Measurements from ENCODE around the gene C13orf42.

The C13orf42 gene

DNA sequence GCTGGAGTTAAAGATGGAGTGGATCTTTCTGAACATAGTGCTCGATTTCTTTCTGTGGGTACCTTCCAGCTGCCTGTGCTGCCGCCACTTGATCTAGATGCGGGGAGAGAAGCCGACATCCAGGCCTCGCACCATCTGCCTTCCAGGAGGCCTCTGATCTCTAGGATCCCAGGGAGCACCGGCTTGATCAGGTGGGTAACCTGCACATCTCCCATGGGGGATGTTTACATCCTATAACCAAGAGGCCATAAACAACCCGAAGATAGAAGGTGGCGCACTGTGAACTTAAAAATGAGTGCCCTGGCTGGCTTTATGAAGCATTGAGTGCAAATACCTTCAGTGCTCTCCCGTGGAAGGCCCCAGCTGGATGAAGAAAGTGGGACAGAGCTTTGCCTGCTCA lies at the start of gene C13orf42:
Gene C13orf42 (minus strand): TSS at position 101 of the 400 bp plus-strand sequence. CDS start 65 bp downstream, at position 36.
- no peak for DNase-seq (ENCODE audit: low read depth)

GRCh38 chr13:51158880-51159518 lies 47.9 kb upstream of the C13orf42 start:
- no peak for DNase-seq (ENCODE audit: low read depth)

DNA sequence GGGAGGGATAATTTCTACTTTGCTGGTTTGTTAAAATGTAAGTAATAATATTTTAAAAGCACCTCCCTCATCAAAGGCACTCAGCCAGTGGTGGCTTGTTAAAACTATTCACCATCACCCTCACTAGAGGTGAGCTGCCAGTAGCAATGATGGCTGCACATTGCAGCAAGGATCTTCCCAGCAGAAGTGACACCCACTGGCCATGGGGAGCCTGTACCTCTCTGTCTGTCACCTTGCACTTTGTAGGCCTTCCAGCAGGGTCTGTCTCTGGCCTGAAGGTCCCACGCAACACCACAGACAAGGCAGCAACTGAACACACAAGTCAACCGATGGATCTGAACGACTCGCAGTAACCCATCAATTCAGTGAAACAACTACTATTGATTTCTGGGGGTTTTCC lies 47.3 kb upstream of the C13orf42 start:
- DNase-seq (ENCODE audit: low read depth) = no peak

GRCh38 chr13:51156648-51157047 lies 45.6 kb upstream of the C13orf42 start:
- DNase-seq (ENCODE audit: low read depth) = no peak

DNA sequence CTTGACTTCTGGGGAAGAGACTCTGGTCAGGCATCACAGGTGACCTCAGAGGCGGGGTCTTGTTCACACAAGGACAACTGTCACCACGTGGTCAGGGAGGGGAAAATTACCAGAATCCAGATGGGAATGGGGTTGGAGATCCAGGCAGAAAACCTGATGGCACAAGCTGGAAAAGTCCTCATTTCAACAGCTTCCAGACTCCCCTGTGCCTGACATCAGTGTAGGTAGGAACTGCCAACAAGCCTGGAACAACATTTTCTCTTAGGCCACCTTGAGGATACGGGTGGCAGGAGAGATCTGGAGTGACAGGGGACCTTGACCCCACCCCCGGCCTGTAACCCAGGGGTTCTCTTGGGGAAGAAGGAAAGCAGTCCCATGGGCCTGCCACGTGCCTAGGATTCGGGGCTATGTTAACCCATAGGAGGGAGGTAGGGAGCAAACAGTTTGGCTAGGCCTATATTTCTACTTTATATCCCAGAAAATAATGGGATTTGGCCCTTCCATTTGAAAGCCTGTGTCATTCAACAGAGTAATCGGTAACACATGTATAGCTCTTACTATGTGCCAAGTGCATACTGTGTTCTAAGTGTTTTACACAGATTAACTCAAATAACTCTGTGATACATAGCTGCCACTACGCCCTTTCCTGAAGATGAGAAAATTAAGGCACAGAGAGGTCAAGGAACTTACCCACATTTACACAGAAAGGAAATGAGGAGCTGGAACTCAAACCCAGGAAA lies 44.9 kb upstream of the C13orf42 start:
- no peak for DNase-seq (ENCODE audit: low read depth)

DNA sequence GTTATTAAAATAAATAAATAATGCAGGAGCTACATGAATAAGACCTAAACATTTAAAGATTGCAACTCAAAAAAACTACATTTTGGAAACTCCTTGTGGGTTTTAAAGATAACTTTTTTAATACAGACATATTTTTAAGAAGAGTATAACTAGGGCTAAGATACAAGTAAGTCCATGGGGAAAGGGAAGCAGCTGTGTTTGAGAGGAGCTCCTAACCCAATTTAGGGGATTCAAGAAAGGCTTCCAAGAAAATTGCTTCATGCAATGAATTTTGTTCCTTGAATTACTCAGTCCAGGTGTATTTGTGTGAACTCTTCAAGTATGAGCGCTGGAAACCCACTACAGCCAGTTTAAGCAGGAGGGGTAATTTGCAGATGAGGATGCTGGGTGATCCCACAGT lies 44.1 kb upstream of the C13orf42 start:
- DNase-seq (ENCODE audit: low read depth) = no peak

DNA sequence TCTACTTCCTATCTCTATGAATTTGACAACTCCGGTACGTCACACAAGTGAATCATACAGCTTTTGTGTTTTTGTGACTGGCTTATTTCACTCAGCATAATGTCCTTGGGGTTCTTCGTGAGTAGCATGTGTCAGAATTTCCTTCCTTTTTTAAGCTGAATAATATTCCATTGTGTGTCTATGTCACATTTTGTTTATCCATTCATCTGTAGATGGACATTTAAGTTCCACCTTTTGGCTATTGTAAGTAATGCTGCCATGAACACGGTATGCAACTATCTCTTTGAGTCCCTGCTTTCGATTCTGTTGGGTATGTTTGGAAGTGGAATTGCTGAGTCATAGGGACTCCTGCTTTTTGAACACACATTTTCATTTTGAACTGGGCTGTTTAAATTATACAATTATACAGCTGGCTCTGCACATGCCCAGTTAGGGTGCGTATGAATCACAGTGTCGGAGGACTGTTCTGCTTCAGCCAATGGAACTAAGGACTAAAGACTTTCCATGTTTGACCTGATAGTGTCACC lies 43.0 kb upstream of the C13orf42 start:
- no peak for DNase-seq (ENCODE audit: low read depth)

- no peak for DNase-seq (ENCODE audit: low read depth)
Observed at GRCh38 chr13:51153527-51153926, 42.5 kb upstream of the C13orf42 start.

GRCh38 chr13:51152701-51153100 lies 41.6 kb upstream of the C13orf42 start:
- no peak for DNase-seq (ENCODE audit: low read depth)

DNA sequence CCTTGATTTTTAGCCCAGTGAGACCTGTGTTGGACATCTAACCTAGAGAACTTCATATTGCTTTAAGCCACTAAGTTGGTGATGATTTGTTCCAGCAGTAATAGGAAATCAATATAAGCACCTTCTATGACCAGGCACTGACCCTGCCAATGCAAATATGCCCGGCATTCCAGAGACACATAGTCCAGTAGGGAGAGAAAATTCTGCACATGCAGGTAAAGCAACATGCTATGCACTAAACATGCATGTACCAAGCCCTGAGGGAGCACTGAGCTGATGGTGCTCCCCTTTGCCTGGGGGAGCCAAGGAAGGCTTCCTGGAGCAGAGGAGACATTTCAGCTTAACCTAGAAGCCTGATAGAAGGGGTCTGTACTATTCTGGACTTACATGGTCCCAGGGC lies 40.4 kb upstream of the C13orf42 start:
- no peak for DNase-seq (ENCODE audit: low read depth)

DNA sequence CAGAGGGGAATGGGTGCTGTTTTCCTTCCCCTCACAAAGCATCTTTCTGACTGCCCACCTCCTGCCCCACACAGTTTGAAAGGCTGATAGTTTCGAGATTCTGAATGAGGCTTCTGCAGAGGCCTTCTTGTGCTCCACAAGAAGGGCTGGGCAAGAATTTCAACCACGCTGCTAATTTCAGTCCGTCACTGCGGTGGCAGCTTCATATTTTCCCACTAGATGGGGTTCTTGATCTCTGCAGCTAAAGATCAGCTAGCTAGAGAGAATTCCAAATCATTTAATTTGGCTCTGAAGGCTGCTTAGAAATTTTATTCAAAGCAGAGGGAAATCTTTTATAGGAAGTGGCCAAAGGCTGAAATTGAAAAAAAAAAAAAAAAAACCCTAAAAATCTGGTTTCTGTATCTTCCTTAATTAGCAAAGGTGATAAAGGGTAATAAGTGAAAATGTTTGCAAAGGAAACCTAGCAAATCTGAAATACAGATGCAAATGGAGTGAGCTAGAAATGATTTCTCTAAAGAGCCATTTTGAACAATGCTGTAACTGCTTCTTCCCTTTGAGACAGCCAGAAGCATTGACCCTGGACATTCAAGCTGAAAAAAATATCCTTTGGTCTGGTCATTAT lies 38.0 kb upstream of the C13orf42 start:
- no peak for DNase-seq (ENCODE audit: low read depth)

DNA sequence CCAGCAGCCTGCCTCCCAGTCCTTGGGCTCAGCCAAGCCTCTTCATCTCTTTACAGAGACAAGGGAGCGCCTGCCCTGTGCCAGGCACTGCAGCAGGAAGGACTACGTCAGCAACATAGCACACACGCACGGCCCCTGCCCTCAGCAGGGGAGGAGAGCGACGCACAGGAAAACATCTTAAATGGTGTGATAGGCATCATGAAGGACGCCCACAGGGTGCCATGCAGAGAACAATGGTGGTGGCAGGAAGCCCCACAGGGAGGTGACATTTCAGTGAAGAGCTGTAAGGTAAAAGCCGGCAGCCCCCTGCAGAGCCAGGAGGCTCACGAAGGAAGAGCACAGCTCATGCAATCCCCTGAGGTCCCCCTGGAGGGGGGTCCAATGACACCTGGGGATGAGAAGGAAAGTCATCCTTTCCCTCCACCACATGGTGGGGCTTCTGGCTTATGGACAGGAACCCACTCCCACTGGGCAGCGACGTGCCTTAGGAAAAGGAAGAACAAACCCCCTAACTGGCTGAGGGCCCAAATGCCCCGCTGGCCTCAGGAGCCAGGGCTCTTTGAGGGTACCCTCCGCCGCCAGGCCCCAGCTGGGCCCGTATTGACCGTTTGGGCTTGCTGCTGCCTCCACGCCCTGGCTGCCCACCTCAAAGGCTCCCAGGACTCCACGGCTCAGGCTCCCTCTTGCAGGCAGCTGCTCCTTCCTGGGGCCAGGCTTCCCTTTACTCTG lies 37.3 kb upstream of the C13orf42 start:
- DNase-seq (ENCODE audit: low read depth) = no peak

DNA sequence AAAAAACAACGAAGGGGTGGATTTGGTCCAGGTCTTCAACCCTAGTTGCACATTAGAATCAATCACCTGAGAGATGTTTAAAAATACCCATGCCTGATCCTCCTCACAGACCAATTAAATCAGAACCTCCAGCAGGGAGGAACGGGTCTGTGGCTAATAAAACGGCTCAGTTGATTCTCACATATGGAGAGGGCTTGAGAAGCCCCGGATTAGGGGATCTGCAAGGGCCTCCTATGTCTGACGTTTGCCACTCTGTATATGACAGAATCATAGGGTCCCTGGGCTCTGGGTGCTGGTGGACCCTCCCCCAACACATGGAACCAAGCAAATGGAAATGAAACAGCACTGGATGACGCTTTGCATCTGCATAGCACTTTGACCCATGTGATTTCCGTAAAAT lies 36.7 kb upstream of the C13orf42 start:
- no peak for DNase-seq (ENCODE audit: low read depth)

DNA sequence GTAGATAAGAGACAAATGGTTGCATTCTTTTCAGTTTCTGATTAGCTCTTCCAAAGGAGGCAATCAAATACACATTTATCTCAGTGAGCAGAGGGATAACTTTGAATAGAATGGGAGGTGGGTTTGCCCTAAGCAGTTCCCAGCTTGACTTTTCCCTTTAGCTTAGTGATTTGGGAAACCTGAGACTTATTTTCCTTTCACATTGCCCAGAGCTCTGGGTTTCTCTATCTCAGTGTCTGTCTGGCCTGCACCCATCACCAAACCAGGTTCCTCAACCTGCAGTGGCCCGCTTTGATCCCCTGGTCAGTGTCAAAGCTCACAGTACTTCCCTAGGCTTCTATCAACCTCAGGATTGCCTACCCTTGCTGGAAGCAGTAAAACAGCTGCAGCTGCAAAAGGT lies 35.6 kb upstream of the C13orf42 start:
- no peak for DNase-seq (ENCODE audit: low read depth)

DNA sequence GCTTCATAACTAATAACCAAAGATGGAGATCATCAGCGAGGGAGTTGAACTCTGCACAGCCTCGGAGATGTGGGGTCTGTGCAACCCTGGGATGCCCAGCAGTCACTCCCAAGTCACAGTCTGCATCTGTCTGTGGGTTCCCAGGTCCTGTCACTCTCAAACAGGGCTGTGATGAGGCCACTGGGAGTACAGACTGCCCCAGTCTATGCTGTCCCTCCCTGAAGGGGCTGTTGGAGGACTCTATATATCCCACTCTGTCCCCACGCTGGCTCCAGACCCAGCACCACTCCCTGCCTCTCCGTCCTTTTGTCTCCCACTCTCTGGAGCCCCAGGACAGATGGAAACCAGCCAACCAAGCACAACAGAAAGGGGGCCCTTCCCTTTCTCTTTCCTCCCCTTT lies 26.2 kb upstream of the C13orf42 start:
- DNase-seq (ENCODE audit: low read depth) = no peak

GRCh38 chr13:51136276-51136980 lies 25.4 kb upstream of the C13orf42 start:
- DNase-seq (ENCODE audit: low read depth) = no peak

GRCh38 chr13:51134763-51135365 lies 23.8 kb upstream of the C13orf42 start:
- no peak for DNase-seq (ENCODE audit: low read depth)

DNA sequence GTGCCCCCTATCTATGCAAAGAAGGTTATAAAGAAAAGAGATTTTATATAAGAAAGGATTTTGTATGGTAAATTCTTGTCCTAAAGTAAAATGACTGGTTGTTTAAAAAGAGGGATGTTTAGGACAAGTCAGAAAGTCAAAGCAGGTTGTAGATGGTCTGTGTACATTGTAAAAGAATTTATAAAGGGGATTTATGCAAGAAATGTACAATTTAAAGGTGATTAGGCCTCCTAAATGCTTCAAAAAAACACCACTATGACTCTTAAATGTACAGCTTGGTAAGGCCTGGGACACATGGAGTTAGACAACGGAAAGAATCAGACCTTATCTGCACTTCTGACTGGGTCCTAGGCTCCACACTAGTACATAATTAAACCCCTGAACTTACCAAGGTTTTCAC lies 19.3 kb upstream of the C13orf42 start:
- DNase-seq (ENCODE audit: low read depth) = no peak

- DNase-seq (ENCODE audit: low read depth) = no peak
Observed at GRCh38 chr13:51125495-51126226, 14.6 kb upstream of the C13orf42 start.

DNA sequence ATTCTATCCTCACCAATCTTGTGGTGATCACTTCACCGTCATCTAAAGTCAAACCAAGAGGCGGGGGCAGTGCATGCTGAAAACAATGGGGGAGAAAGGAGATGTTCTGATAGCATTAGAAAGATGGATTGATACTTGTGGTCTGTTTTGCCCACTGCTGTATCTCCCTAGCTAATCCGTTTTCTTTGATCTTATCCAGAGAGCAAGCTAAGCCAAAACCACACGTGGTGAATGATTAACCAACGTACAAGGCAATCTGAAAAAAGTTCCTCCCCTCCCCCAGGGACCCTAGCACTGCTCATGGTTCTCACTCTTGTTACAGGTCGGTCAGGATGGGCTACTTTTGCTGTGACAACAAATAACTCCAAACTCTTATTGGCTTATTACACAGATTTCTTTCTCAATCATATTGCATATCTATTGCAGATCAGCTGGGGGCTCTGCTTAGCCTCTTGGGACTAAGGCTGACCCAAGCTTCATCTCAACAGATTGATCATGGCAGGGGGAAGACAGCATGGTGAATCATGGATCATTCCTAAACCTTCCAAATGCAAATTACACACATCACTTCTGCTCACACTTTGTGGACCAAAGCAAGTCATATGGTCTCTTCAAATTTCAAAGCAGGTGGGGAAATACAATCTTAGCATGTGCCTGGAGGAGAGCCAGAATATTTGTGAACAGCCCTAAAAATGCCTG lies 11.9 kb upstream of the C13orf42 start:
- DNase-seq (ENCODE audit: low read depth) = no peak

Data from stimulated activated CD8-positive, alpha-beta memory T cell treated with anti-CD3 and anti-CD28 coated beads, Interleukin-15, amount 100 ng/mL, for 24 hours (primary cell).